Measurements from ENCODE around the gene L3MBTL4. TPM values are rescaled to one million over a fixed set of nuclear protein-coding genes. Genes with fewer than 3 reads are reported as not detected.

L3MBTL4 gene
- polyA plus RNA-seq, 1 of the 3 experiments (the other 2 are of a cell fraction): 0.02 TPM

DNA sequence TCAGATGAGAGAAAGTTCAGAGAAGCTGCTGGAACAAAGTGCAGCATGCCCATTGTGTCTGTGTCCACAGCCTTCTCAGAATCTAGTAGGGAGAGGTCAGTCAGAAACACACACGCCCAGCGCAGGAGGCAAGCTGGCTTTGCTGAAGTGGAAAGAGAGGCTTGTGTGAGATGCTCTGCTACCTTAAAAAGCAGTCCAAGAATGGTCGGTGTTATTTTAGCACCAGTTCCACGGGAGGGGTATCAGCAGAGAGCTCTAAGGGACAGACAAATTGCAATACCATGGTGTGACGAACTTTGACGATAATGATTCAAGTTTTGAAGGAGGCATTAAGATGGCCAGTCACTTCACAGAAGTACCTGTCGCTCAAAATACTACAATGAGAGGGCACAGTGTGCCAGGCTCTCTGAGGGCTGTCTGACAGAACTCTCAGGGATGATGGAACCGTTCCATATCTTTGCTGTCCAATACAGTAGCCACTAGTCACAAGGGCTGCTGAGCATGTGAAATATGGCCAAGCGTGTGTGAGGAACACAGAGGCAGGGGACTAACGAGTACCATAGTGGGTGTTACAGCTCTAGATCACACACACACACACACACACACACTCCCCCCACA is 281.9 kb downstream of the L3MBTL4 start:
- DNase-seq: no peak
- H4K20me1 ChIP-seq (ENCODE audit: insufficient read depth): no peaks in the 10 kb centered on the region
- H3K9me2 ChIP-seq: no peaks in the 10 kb centered on the region
- WGBS (ENCODE audit: low lambda C conversion rate): 55% methylated on average over 10 of the region's 10 CpGs
- H3K9ac ChIP-seq: no peak overlapping the region
- H3K9me3 ChIP-seq: no peaks in the 10 kb centered on the region
- no peaks in the 10 kb centered on the region for H3F3A ChIP-seq (replicated peaks; ENCODE audit: insufficient read depth)
- TF ChIP-seq SIN3A (IDR thresholded peaks at IDR 0.05; ENCODE audit: borderline replicate concordance, low read depth, low read length): no peak
- TF ChIP-seq, protein P1, sequence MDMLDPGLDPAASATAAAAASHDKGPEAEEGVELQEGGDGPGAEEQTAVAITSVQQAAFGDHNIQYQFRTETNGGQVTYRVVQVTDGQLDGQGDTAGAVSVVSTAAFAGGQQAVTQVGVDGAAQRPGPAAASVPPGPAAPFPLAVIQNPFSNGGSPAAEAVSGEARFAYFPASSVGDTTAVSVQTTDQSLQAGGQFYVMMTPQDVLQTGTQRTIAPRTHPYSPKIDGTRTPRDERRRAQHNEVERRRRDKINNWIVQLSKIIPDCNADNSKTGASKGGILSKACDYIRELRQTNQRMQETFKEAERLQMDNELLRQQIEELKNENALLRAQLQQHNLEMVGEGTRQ (IDR thresholded peaks at IDR 0.05; ENCODE audit: borderline replicate concordance, low read depth, low read length): no peak
- TF ChIP-seq, protein P2, sequence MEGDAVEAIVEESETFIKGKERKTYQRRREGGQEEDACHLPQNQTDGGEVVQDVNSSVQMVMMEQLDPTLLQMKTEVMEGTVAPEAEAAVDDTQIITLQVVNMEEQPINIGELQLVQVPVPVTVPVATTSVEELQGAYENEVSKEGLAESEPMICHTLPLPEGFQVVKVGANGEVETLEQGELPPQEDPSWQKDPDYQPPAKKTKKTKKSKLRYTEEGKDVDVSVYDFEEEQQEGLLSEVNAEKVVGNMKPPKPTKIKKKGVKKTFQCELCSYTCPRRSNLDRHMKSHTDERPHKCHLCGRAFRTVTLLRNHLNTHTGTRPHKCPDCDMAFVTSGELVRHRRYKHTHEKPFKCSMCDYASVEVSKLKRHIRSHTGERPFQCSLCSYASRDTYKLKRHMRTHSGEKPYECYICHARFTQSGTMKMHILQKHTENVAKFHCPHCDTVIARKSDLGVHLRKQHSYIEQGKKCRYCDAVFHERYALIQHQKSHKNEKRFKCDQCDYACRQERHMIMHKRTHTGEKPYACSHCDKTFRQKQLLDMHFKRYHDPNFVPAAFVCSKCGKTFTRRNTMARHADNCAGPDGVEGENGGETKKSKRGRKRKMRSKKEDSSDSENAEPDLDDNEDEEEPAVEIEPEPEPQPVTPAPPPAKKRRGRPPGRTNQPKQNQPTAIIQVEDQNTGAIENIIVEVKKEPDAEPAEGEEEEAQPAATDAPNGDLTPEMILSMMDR (IDR thresholded peaks at IDR 0.05): no peak
- no peak for TF ChIP-seq POLR2AphosphoS5 (IDR thresholded peaks at IDR 0.05; ENCODE audit: low read depth, low read length)
- TF ChIP-seq, protein P3, sequence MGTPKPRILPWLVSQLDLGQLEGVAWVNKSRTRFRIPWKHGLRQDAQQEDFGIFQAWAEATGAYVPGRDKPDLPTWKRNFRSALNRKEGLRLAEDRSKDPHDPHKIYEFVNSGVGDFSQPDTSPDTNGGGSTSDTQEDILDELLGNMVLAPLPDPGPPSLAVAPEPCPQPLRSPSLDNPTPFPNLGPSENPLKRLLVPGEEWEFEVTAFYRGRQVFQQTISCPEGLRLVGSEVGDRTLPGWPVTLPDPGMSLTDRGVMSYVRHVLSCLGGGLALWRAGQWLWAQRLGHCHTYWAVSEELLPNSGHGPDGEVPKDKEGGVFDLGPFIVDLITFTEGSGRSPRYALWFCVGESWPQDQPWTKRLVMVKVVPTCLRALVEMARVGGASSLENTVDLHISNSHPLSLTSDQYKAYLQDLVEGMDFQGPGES (IDR thresholded peaks at IDR 0.05; ENCODE audit: low read depth, low read length): no peak
- TF ChIP-seq, protein P4, sequence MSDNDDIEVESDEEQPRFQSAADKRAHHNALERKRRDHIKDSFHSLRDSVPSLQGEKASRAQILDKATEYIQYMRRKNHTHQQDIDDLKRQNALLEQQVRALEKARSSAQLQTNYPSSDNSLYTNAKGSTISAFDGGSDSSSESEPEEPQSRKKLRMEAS (IDR thresholded peaks at IDR 0.05; ENCODE audit: low read depth): no peak
- no peak for TF ChIP-seq FOXJ3 (CRISPR knock-in tag; IDR thresholded peaks at IDR 0.05)
- TF ChIP-seq, protein P5, sequence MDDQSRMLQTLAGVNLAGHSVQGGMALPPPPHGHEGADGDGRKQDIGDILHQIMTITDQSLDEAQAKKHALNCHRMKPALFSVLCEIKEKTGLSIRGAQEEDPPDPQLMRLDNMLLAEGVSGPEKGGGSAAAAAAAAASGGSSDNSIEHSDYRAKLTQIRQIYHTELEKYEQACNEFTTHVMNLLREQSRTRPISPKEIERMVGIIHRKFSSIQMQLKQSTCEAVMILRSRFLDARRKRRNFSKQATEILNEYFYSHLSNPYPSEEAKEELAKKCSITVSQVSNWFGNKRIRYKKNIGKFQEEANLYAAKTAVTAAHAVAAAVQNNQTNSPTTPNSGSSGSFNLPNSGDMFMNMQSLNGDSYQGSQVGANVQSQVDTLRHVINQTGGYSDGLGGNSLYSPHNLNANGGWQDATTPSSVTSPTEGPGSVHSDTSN (IDR thresholded peaks at IDR 0.05): no peak
- TF ChIP-seq JUND (IDR thresholded peaks at IDR 0.05): no peak
- TF ChIP-seq, protein P6, sequence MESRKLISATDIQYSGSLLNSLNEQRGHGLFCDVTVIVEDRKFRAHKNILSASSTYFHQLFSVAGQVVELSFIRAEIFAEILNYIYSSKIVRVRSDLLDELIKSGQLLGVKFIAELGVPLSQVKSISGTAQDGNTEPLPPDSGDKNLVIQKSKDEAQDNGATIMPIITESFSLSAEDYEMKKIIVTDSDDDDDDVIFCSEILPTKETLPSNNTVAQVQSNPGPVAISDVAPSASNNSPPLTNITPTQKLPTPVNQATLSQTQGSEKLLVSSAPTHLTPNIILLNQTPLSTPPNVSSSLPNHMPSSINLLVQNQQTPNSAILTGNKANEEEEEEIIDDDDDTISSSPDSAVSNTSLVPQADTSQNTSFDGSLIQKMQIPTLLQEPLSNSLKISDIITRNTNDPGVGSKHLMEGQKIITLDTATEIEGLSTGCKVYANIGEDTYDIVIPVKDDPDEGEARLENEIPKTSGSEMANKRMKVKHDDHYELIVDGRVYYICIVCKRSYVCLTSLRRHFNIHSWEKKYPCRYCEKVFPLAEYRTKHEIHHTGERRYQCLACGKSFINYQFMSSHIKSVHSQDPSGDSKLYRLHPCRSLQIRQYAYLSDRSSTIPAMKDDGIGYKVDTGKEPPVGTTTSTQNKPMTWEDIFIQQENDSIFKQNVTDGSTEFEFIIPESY (IDR thresholded peaks at IDR 0.05; ENCODE audit: borderline replicate concordance, low read depth): no peak
- no peak for TF ChIP-seq TAF1 (IDR thresholded peaks at IDR 0.05; ENCODE audit: borderline replicate concordance, low read depth, low read length)
- no peak for TF ChIP-seq RCOR1 (IDR thresholded peaks at IDR 0.05; ENCODE audit: low read length)
- TF ChIP-seq, protein P7, sequence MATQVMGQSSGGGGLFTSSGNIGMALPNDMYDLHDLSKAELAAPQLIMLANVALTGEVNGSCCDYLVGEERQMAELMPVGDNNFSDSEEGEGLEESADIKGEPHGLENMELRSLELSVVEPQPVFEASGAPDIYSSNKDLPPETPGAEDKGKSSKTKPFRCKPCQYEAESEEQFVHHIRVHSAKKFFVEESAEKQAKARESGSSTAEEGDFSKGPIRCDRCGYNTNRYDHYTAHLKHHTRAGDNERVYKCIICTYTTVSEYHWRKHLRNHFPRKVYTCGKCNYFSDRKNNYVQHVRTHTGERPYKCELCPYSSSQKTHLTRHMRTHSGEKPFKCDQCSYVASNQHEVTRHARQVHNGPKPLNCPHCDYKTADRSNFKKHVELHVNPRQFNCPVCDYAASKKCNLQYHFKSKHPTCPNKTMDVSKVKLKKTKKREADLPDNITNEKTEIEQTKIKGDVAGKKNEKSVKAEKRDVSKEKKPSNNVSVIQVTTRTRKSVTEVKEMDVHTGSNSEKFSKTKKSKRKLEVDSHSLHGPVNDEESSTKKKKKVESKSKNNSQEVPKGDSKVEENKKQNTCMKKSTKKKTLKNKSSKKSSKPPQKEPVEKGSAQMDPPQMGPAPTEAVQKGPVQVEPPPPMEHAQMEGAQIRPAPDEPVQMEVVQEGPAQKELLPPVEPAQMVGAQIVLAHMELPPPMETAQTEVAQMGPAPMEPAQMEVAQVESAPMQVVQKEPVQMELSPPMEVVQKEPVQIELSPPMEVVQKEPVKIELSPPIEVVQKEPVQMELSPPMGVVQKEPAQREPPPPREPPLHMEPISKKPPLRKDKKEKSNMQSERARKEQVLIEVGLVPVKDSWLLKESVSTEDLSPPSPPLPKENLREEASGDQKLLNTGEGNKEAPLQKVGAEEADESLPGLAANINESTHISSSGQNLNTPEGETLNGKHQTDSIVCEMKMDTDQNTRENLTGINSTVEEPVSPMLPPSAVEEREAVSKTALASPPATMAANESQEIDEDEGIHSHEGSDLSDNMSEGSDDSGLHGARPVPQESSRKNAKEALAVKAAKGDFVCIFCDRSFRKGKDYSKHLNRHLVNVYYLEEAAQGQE (IDR thresholded peaks at IDR 0.05; ENCODE audit: low read depth, low read length): no peak
- no peak for TF ChIP-seq NFIC (IDR thresholded peaks at IDR 0.05; ENCODE audit: borderline replicate concordance)
- TF ChIP-seq EP300 (IDR thresholded peaks at IDR 0.05; ENCODE audit: borderline replicate concordance in 1 of 2, low read depth in 1 of 2, low read length in 1 of 2): no peak
- H3K27me3 ChIP-seq (ENCODE audit: insufficient read depth): no peaks in the 10 kb centered on the region
- H3K4me1 ChIP-seq (ENCODE audit: control insufficient read depth in 1 of 2, insufficient read depth in 2 of 2, low read depth in 1 of 2, low read length in 1 of 2): no peaks in the 10 kb centered on the region
- no peak overlapping the region for H3K4me2 ChIP-seq
- no peak overlapping the region for H2AFZ ChIP-seq (ENCODE audit: low read depth)
- CTCF ChIA-PET: no interaction called here
- H3K79me2 ChIP-seq (ENCODE audit: insufficient read depth): no peaks in the 10 kb centered on the region
- POLR2A ChIA-PET: no interaction called here
- no peaks in the 10 kb centered on the region for H3K36me3 ChIP-seq (replicated peaks in 1 of 2; ENCODE audit: control insufficient read depth in 1 of 2, insufficient read depth in 2 of 2, low read length in 1 of 2)
- H3K4me3 ChIP-seq (ENCODE audit: low read depth in 2 of 2, low read length in 1 of 2): no peak overlapping the region
- H3K27ac ChIP-seq (ENCODE audit: low read depth in 2 of 2, low read length in 1 of 2): no peak overlapping the region

Measured in SK-N-SH (cell line).